Chondrocyte (in vitro differentiated cells): ENCODE measurements around the gene EIF4ENIF1. TPM values are rescaled to one million over a fixed set of nuclear protein-coding genes. Genes with fewer than 3 reads are reported as not detected.
"Not testable (repeated sequence)": the region's sequence is repeated elsewhere in the genome, so short reads cannot be mapped to it uniquely, and the experiment has no call there.

Source experiments
- DNase-seq: peaks from one replicate; pipeline ENCODE4 v3.0.0; 2021; ENCODE audit warnings: mixed read lengths, low spot score
- H3K27ac Mint-ChIP-seq: one replicate; pipeline ENCODE4 v1.8.0; 2021; ENCODE audit warnings: mild to moderate bottlenecking, moderate library complexity, mixed read lengths; ENCODE audit not compliant: unreplicated experiment
- H3K27me3 Mint-ChIP-seq: 2 replicates; pipeline ENCODE4 v1.8.0; 2021; ENCODE audit warnings: low read depth, mixed read lengths
- H3K36me3 Mint-ChIP-seq: 2 replicates; pipeline ENCODE4 v1.8.0; 2021; ENCODE audit warnings: low read depth, mixed read lengths
- H3K4me1 Mint-ChIP-seq: 2 replicates; pipeline ENCODE4 v1.8.0; 2021; ENCODE audit warnings: low read depth, mild to moderate bottlenecking, mixed read lengths
- H3K4me3 Mint-ChIP-seq: one replicate; pipeline ENCODE4 v1.8.0; 2021; ENCODE audit warnings: mild to moderate bottlenecking, moderate library complexity, mixed read lengths; ENCODE audit not compliant: unreplicated experiment
- H3K9me3 Mint-ChIP-seq: 2 replicates; pipeline ENCODE4 v1.8.0; 2021; ENCODE audit warnings: low read depth, mixed read lengths
- total RNA-seq: library from RNA; stranded (reverse); gene quantifications from 3 replicates; pipeline ENCODE4 v1.2.1, GENCODE V29; 2021
- TF ChIP-seq, protein P1 (sequence below): fragments of 200-600 bp; sonication (generic); IDR thresholded peaks from 2 replicates; pipeline ENCODE4 v1.5.0; 2021; ENCODE audit warnings: antibody characterized with exemption, mild to moderate bottlenecking, moderate library complexity

Gene EIF4ENIF1
- total RNA-seq, 1 donor from 2014 or later, result 29.3 TPM

DNA sequence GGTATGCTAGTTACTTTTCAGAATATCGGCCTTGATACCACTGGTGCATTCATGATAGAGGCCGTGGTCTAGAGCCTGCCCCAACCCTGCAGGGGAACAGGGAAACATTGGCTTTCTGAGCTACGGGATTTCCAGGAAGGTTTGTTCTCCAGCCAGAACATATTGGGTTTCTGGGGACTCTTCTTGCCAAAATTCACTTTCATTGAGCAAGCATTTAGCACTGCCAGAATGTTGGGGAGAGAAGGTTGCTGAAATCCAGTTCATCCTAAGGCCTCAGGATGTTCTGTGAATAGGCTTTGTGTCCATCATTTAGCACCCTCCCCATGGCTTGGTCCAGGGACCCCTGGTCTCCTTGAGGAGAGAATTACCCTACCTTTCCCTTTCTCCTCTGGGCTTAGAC lies 53.5 kb downstream of the EIF4ENIF1 start:
- H3K27me3 Mint-ChIP-seq, result no peaks in the 10 kb centered on the region

GRCh38 chr22:31431950-31432349 lies 57.7 kb downstream of the EIF4ENIF1 start:
- H3K4me1 Mint-ChIP-seq, result no peaks in the 10 kb centered on the region
- H3K9me3 Mint-ChIP-seq, result no peaks in the 10 kb centered on the region
- H3K4me3 Mint-ChIP-seq, result no peak overlapping the region
- H3K27ac Mint-ChIP-seq, result no peak overlapping the region
- TF ChIP-seq, protein P1, sequence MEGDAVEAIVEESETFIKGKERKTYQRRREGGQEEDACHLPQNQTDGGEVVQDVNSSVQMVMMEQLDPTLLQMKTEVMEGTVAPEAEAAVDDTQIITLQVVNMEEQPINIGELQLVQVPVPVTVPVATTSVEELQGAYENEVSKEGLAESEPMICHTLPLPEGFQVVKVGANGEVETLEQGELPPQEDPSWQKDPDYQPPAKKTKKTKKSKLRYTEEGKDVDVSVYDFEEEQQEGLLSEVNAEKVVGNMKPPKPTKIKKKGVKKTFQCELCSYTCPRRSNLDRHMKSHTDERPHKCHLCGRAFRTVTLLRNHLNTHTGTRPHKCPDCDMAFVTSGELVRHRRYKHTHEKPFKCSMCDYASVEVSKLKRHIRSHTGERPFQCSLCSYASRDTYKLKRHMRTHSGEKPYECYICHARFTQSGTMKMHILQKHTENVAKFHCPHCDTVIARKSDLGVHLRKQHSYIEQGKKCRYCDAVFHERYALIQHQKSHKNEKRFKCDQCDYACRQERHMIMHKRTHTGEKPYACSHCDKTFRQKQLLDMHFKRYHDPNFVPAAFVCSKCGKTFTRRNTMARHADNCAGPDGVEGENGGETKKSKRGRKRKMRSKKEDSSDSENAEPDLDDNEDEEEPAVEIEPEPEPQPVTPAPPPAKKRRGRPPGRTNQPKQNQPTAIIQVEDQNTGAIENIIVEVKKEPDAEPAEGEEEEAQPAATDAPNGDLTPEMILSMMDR, result no peak
- H3K36me3 Mint-ChIP-seq, result peaks cover 45% of the 10 kb centered on the region
- no peaks in the 10 kb centered on the region for H3K27me3 Mint-ChIP-seq
- DNase-seq, result no peak

More for the DNA sequence above, 53.5 kb downstream of the EIF4ENIF1 start:
- Mint-ChIP-seq H3K4me1 (no peaks in the 10 kb centered on the region), H3K9me3 (no peaks in the 10 kb centered on the region), H3K27ac (no peak overlapping the region), H3K4me3 (no peak overlapping the region), H3K36me3 (peaks cover 51% of the 10 kb centered on the region)
- TF ChIP-seq, protein P1, result no peak
- no peak for DNase-seq

DNA sequence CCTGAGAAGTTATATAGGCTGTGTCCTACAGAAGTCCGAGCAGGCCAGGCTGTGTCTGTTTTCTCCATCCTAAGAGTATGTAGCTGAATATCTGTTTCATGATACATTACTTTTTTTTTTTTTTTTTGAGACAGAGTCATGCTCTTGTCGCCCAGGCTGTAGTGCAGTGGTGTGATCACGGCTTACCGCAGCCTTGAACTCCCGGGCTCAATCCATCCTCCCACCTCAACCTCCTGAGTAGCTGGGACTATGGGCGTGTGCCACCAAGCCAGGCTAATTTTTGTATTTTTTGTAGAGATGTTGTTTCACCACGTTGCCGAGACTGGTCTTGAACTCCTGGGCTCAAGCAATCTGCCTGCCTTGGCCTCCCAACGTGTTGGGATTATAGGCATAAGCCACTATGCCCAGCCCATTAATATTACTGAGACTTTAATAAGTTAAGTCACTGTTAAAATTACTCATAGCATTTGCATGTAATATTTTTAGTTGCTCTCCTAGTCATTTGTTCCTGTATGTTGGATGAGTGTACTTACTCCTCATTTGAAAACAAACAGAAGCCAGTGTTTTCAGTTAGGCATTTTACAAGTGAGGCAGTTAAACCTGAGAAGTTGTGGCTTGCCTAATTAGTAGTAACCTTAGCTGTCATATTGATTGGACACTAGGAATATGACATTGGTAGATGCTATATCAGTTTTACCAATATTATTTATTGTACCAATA lies 64.2 kb downstream of the EIF4ENIF1 start:
- H3K4me1 Mint-ChIP-seq, result no peaks in the 10 kb centered on the region
- H3K4me3 Mint-ChIP-seq, result no peak overlapping the region
- H3K9me3 Mint-ChIP-seq, result no peaks in the 10 kb centered on the region
- H3K27me3 Mint-ChIP-seq, result no peaks in the 10 kb centered on the region
- no peak overlapping the region for H3K27ac Mint-ChIP-seq
- TF ChIP-seq, protein P1, result no peak
- peaks cover 42% of the 10 kb centered on the region for H3K36me3 Mint-ChIP-seq
- DNase-seq, result no peak

DNA sequence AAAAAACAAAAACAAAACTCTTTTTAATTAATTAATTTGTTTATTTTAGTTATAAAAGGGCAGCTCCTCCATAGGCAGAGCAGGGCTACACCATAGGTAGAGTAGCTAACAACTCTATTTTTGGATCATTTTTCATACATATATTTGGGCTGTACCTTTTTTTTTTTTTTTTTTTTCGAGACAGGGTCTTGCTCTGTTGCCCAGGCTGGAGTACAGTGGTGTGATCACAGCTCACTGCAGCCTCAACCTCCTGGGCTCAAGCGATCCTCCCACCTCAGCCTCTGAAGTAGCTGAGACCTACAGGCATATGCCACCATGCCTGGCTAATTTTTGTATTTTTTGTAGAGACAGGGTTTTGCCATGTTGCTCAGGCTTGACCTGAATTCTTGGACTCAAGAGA lies 87.3 kb downstream of the EIF4ENIF1 start:
- H3K36me3 Mint-ChIP-seq, result peaks cover 20% of the 10 kb centered on the region

GRCh38 chr22:31400023-31400397 lies 89.6 kb downstream of the EIF4ENIF1 start:
- peak overlapping the region; percentile 100 for H3K4me3 Mint-ChIP-seq
- peaks cover 16% of the 10 kb centered on the region for H3K4me1 Mint-ChIP-seq
- TF ChIP-seq, protein P1, result no peak
- H3K9me3 Mint-ChIP-seq, result no peaks in the 10 kb centered on the region
- no peaks in the 10 kb centered on the region for H3K27me3 Mint-ChIP-seq
- H3K36me3 Mint-ChIP-seq, result peaks cover 10% of the 10 kb centered on the region
- no peak for DNase-seq
- H3K27ac Mint-ChIP-seq, result peak overlapping the region; percentile 100

More for the DNA sequence above, 87.3 kb downstream of the EIF4ENIF1 start:
- H3K27ac Mint-ChIP-seq, H3K27me3 Mint-ChIP-seq, H3K9me3 Mint-ChIP-seq, H3K4me3 Mint-ChIP-seq, DNase-seq: not testable (repeated sequence)
- peaks cover 16% of the 10 kb centered on the region for H3K4me1 Mint-ChIP-seq
